ENCODE results near the gene YARS2. TPM values are rescaled to one million over a fixed set of nuclear protein-coding genes. Genes with fewer than 3 reads are reported as not detected.
A peak's percentile ranks its signal among the peaks of the same experiment; 100 is the strongest.

YARS2 gene
- total RNA-seq, result 10 to 100 TPM; 13.2 to 23.5 (median 15.4) TPM
- polyA plus RNA-seq, result 10 to 100 TPM; 13.7 to 22.0 (median 14.7) TPM
- long read RNA-seq, donor 1, transcript YARS2-201 (5 exons, 2,122 nt), result major isoform, 12 of 12 reads
- long read RNA-seq, donor 1, partial matches to known transcripts, result 0 of 12 reads
- long read RNA-seq, donor 1, other reads (novel, unspliced or antisense), result 0 of 12 reads
- long read RNA-seq, donor 2, transcript YARS2-201 (5 exons, 2,122 nt), result major isoform, 10 of 10 reads
- long read RNA-seq, donor 2, partial matches to known transcripts, result 0 of 10 reads
- long read RNA-seq, donor 2, other reads (novel, unspliced or antisense), result 0 of 10 reads

GRCh38 chr12:32755654-32756475 lies at the start of gene YARS2:
TSS of gene YARS2 (minus strand) at chr12:32755897. CDS start at chr12:32755874, 23 bp downstream.
- peaks cover 9 to 31% (median 24%) of the 10 kb centered on the region in 6 donors for H3K4me1 ChIP-seq
- H3K27ac ChIP-seq, result peak within 1 kb of the TSS; percentile 88 to 94 (median 91)
- WGBS, 5 donors, result 0 to 1% (median 0%) methylated on average over 30 to 39 of the region's 39 CpGs
- H3K36me3 ChIP-seq, result peaks cover 4 to 33% (median 24%) of the 10 kb centered on the region in 6 donors
- no peaks in the 10 kb centered on the region for H3K27me3 ChIP-seq (replicated peaks in 1 of 7)
- no peaks in the 10 kb centered on the region for H3K9me3 ChIP-seq
- peak; percentile 95 for DNase-seq
- H3K4me3 ChIP-seq, result peak within 1 kb of the TSS; percentile 75 to 99 (median 96)
- TF ChIP-seq POLR2AphosphoS5 (IDR thresholded peaks at IDR 0.05) (peak; percentile 72 to 90 (median 88)), POLR2A (IDR thresholded peaks at IDR 0.05) (peak in 1 of 3 donors; percentile 52), CTCF (IDR thresholded peaks at IDR 0.05 in 8 of 11, conservative IDR thresholded peaks at IDR 0.05 in 3 of 11) (peak; percentile 80 to 95 (median 88))
- intact Hi-C loops (cut with DNase I; ENCODE audit: low total_unique reads), result loop anchor here (5.0 to 10.0 kb wide), 2 partner anchors 1266 to 1459 kb away; partner anchors contain the start of gene ALG10

DNA sequence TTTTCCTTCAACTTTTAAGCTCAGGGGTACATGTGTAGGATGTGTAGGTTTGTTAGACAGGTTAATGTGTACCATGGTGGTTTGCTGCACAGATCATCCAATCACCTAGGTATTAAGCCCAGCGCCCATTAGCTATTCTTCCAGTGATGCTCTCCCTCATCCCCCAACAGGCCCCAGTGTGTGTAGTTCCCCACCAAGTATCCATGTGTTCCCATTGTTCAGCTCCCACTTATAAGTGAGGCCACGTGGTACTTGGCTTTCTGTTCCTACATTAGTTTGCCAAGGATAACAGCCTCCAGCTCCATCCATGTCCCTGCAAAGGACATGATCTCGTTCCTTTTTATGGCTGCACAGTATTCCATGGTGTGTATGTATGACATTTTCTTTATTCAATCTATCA lies 48.6 kb upstream of the YARS2 start:
- H3K27ac ChIP-seq, result no peak overlapping the region
- no peaks in the 10 kb centered on the region for H3K27me3 ChIP-seq (replicated peaks in 1 of 7)
- no peak for TF ChIP-seq CTCF (IDR thresholded peaks at IDR 0.05 in 8 of 11, conservative IDR thresholded peaks at IDR 0.05 in 3 of 11)
- no peak for TF ChIP-seq POLR2A (IDR thresholded peaks at IDR 0.05)
- TF ChIP-seq POLR2AphosphoS5 (IDR thresholded peaks at IDR 0.05), result no peak
- intact Hi-C loops (cut with DNase I; ENCODE audit: low total_unique reads), result no loop called here
- H3K4me3 ChIP-seq, result no peak overlapping the region
- no peaks in the 10 kb centered on the region for H3K36me3 ChIP-seq
- WGBS, 5 donors, result 70 to 85% (median 81%) methylated on average over 3 of the region's 3 CpGs
- H3K9me3 ChIP-seq, result peaks cover 0 to 12% (median 9%) of the 10 kb centered on the region in 8 donors
- DNase-seq, result no peak
- H3K4me1 ChIP-seq, result no peaks in the 10 kb centered on the region

- Histone ChIP-seq H3K27ac (no peak overlapping the region), H3K4me3 (no peak overlapping the region), H3K27me3 (replicated peaks in 1 of 7) (no peaks in the 10 kb centered on the region), H3K9me3 (peaks cover 0 to 8% (median 0%) of the 10 kb centered on the region in 8 donors), H3K4me1 (no peaks in the 10 kb centered on the region), H3K36me3 (no peaks in the 10 kb centered on the region)
- DNase-seq, result no peak
- TF ChIP-seq CTCF (IDR thresholded peaks at IDR 0.05 in 8 of 11, conservative IDR thresholded peaks at IDR 0.05 in 3 of 11), result no peak
- TF ChIP-seq POLR2A (IDR thresholded peaks at IDR 0.05), result no peak
- no peak for TF ChIP-seq POLR2AphosphoS5 (IDR thresholded peaks at IDR 0.05)
- intact Hi-C loops (cut with DNase I; ENCODE audit: low total_unique reads), result no loop called here
- WGBS, 5 donors, result 80 to 92% (median 87%) methylated on average over 5 of the region's 5 CpGs
Measured at GRCh38 chr12:32801269-32801980, 45.7 kb upstream of the YARS2 start.

Measured in spleen (tissue), 13 donors.